Activated CD4-positive, alpha-beta T cell treated with anti-CD3 and anti-CD28 coated beads, Interleukin-2, amount 50 U/mL, for 24 hours (primary cell): ENCODE measurements around the gene HOXD1.

Experiments
- DNase-seq, 2 donors: peaks; one replicate each; pipeline ENCODE4 v3.0.0-alpha.2; 2020; ENCODE audit warnings: low read depth in 1 of 2, low spot score in 1 of 2

Gene HOXD1

DNA sequence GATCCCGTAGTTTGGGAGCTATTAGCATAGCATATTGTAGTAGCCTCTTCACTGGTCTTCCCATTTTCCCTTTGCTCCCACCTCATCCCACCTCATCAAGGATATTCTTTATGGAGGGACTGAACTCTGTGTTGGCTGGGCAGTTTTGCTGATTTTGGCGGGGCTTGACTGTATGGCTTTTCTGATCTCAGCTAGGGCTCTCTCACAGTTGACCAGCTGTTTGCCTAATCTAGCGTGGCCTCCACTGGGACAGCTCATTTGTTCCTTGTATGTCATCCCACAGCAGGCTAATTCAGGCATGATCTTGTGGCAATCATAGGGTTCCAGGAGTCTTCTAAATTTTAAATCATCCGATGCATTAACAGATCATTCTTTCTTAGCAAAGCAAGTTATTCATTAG is 50.6 kb downstream of the HOXD1 start:
- no peak for DNase-seq

DNA sequence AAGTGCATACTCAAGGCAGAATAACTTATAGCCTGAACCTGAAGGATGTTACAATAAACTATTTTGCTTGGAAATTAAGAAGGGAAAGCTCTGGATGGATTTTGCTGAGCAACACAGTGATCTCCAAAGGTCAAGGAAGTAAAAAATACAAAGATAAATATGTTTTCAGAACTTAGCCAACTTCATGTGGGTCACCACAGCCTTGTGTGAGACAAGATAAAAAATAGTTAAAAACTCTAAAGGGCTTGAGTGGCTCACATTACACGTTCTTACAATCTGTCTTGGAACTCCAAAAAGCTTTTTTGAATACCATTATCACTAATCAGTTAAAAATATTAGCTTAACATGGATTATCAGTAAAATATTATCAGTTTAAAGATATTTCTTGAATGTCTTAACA is 51.8 kb downstream of the HOXD1 start:
- DNase-seq = no peak
